ENCODE measurements around the gene SLC26A6. TPM values are rescaled to one million over a fixed set of nuclear protein-coding genes. Genes with fewer than 3 reads are reported as not detected.
A peak's percentile ranks its signal among the peaks of the same experiment; 100 is the strongest.

SLC26A6 gene
- total and polyA plus RNA-seq, 8 donors: 6.2 to 32.1 (median 10.6) TPM

DNA sequence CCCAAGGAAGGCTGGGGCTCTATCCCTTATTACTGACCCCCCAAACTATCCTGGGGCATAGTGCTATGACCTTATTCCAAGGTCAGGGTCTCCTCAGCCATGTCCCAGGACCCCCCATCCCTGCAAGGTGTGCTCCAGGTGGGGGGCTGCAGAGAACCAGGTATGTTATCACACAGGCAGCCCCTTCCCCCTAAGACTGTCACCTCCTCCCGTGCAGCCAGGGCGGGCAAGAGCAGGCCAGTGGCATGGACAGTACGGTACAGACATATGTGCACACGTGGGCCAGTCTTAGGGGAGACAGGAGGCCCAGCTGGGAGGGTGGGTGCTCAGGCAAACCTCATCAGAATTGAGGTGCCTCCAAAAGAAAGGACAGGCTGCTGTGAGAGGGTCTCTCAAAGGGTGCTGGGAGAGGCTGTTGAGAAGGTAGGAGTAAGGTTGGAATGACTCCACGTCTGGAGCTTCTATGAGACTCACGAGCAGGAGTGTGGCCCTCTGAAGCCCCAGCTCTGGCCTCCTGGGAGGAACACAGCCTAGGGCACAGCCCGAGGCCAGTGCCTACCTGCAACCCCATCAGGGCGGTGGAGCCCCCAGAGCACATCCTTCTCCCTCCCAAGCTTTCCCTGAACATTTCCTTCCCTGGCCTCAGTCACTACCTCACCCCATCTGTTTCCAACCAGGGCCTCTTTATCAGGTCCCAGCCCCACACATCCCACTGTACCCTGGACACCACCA, 38.4 kb downstream of the SLC26A6 start:
- Histone ChIP-seq H3K27ac (no peak overlapping the region), H3K36me3 (peaks cover 3 to 33% (median 23%) of the 10 kb centered on the region in 3 donors)
- ATAC-seq: peak in 2 of 4 donors; percentile 7 to 8

DNA sequence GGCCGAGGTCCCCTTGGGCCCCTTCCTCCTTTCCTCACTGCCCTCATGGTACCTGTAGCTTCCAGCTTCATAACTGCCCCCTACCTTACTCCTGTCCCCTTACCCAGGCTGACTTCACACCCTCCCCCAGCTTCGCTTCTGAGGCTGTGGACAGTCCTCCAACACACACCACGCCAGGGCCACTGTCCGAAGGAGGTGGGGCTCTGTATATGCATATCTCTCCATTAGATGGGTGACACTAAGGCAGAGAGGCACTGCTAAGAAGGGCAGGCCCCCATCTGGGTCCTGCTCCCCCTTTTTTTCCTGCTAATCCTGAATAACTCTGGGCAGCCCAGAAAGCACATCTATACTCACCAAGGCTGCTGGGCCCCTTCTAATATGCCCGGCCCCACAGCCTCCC, 39.1 kb downstream of the SLC26A6 start:
- Histone ChIP-seq H3K27me3 (no peaks in the 10 kb centered on the region), H3K36me3 (peaks cover 3 to 27% (median 20%) of the 10 kb centered on the region in 3 donors), H3K9me3 (no peaks in the 10 kb centered on the region), H3K4me1 (no peaks in the 10 kb centered on the region), H3K4me3 (no peak overlapping the region), H3K27ac (no peak overlapping the region)
- WGBS, 2 donors: 61 to 62% methylated on average over 5 of the region's 5 CpGs
- FAIRE-seq (no peak), DNase-seq (peak in 1 of 6 donors; percentile 38), ATAC-seq (no peak)
- TF ChIP-seq, protein P1, sequence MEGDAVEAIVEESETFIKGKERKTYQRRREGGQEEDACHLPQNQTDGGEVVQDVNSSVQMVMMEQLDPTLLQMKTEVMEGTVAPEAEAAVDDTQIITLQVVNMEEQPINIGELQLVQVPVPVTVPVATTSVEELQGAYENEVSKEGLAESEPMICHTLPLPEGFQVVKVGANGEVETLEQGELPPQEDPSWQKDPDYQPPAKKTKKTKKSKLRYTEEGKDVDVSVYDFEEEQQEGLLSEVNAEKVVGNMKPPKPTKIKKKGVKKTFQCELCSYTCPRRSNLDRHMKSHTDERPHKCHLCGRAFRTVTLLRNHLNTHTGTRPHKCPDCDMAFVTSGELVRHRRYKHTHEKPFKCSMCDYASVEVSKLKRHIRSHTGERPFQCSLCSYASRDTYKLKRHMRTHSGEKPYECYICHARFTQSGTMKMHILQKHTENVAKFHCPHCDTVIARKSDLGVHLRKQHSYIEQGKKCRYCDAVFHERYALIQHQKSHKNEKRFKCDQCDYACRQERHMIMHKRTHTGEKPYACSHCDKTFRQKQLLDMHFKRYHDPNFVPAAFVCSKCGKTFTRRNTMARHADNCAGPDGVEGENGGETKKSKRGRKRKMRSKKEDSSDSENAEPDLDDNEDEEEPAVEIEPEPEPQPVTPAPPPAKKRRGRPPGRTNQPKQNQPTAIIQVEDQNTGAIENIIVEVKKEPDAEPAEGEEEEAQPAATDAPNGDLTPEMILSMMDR (IDR thresholded peaks at IDR 0.05): no peak
- intact Hi-C loops (cut with DNase I): no loop called here

More for the DNA sequence above, 38.4 kb downstream of the SLC26A6 start:
- TF ChIP-seq, protein P1 (IDR thresholded peaks at IDR 0.05): no peak
- FAIRE-seq (no peak), DNase-seq (peak in 1 of 6 donors; percentile 45)
- no peaks in the 10 kb centered on the region for H3K4me1 ChIP-seq
- no peak overlapping the region for H3K4me3 ChIP-seq
- whole genome bisulfite sequencing, 2 donors: 64 to 65% methylated on average over 7 to 8 of the region's 8 CpGs
- no peaks in the 10 kb centered on the region for H3K9me3 ChIP-seq
- H3K27me3 ChIP-seq: no peaks in the 10 kb centered on the region
- intact Hi-C loops (cut with DNase I): no loop called here

DNA sequence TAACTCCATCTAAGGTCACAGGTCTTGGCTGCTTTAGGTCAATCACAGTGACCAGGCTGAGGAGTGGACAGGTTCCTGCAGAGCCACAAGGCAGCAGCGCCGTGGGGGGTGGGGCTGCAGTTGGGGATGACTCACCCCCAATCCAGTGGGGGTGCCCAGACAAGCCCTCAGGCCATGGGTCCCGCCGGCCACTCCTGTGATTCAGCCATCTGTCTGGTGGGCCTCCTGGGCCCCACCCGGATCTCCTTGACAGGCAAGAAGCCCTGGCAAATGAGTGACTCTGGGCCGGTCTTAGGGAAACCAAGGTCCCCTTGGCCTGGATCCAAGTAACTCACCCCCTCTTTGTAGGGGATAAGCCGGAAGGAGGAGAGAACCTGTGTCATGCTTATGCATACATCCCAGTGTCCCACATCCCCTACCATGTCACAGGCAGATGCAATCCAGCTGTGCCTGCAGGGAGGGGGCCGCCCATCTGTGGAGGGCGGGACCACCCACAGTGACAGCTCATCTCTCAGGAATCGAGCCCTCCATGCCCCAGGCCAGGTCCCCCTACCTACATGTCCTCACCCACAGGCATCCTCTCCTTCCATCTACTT, 39.6 kb downstream of the SLC26A6 start:
- ATAC-seq (peak in 2 of 4 donors; percentile 6 to 28), DNase-seq (peak in 3 of 6 donors; percentile 20 to 61 (median 61)), FAIRE-seq (no peak)
- 22 to 25% methylated on average over 9 to 10 of the region's 10 CpGs for WGBS, 2 donors
- intact Hi-C loops (cut with DNase I): no loop called here
- no peak overlapping the region for H3K27ac ChIP-seq
- no peak overlapping the region for H3K4me3 ChIP-seq
- H3K4me1 ChIP-seq: no peaks in the 10 kb centered on the region
- no peaks in the 10 kb centered on the region for H3K27me3 ChIP-seq
- H3K36me3 ChIP-seq: peaks cover 0 to 21% (median 15%) of the 10 kb centered on the region in 3 donors
- TF ChIP-seq, protein P1 (IDR thresholded peaks at IDR 0.05): no peak
- no peaks in the 10 kb centered on the region for H3K9me3 ChIP-seq

DNA sequence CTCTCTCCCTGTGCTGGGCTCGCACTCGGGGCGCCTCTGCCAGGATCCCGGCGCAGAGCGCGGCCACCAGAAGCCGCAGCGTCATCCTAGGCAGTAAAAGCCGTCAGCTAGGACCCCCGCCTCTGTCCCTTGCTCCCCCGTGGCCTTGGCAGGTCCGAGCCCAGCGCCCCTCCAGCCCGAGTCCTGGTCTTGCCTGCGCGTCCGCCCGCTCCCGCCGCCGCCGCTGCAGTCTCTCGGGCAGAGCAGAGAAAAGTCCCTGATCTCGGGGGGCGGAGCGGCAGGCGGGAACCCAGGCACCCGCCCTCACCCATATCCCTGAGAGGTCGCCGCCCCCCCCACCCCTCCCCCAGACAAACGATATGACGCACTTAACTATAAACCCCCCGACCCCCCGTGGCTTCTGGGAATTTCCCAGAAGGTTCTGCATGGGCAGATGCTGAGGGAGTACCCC, 40.2 kb downstream of the SLC26A6 start, which contains the start of gene COL7A1:
TSS of gene COL7A1 (minus strand) at position 255 of the 451 bp plus-strand sequence. CDS start at position 85, 170 bp downstream.
- FAIRE-seq: no peak
- 3 to 5% methylated on average over 34 to 35 of the region's 35 CpGs for WGBS, 2 donors
- H3K4me3 ChIP-seq: peak within 1 kb of the TSS in 1 of 4 donors; percentile 17
- intact Hi-C loops (cut with DNase I): no loop called here
- peaks cover 0 to 16% (median 10%) of the 10 kb centered on the region in 3 donors for H3K36me3 ChIP-seq
- TF ChIP-seq, protein P1 (IDR thresholded peaks at IDR 0.05): no peak
- peak in 1 of 4 donors; percentile 26 for ATAC-seq
- H3K9me3 ChIP-seq: no peaks in the 10 kb centered on the region
- no peaks in the 10 kb centered on the region for H3K27me3 ChIP-seq
- H3K4me1 ChIP-seq: no peaks in the 10 kb centered on the region
- H3K27ac ChIP-seq: no peak within 1 kb of the TSS
- DNase-seq: no peak
